Activated CD4-positive, alpha-beta T cell treated with anti-CD3 and anti-CD28 coated beads for 4 hours (primary cell): ENCODE results near the gene MYBPH.

Experiments
- DNase-seq, 2 donors: peaks; one replicate each; pipeline ENCODE4 v3.0.0-alpha.2; 2020

MYBPH gene

DNA sequence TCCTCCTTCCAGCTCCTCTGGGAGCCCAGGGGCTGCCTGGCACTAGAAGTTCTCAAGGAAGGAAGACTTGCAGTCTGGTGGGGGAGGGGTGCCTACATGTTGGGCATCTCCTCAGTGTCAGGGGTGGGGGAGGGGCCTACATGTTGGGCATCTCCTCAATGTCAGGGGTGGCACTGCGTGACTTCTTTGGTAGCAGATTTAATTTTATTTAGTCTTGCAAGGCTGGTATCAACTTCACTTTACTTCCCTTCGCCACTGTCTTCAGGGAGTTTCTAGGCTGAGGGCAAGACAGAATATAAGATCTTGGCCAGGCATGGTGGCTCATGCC, 29.6 kb downstream of the MYBPH start:
- no peak for DNase-seq

DNA sequence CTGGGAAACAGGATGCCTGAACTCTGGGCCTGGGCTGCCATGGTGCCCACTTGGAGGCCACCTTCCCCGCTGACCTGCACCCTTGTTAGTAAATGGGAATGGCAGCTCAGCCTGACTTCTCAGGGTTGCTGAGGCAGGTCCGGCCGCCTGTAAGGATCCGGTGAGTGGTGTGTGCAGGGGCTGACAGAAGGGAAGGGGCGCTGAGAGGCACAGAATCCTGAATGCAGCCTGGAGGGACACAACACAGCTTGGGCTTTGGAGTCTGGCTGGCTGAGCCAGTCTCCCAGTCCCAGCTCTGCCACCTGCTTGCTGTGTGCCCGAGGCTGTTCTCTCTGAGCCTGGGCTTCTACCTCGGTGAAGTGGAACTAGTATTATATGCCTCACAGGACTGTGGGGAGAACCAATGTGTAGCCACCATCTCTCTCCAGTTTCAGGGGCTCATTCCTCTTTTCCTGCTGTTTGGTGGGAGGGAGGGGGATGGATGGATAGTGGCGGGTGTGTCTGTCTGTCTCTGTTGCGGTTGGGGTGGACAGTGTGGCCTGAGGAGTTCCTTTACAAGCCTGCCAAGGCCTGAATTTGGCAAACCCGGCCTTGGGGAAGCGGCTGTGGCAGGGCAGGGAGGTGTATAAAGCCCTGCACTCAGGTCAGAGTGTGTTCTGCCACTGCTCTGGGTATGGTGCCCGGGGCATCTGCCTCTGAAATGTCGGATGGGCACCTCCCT, 30.1 kb downstream of the MYBPH start:
- no peak for DNase-seq

DNA sequence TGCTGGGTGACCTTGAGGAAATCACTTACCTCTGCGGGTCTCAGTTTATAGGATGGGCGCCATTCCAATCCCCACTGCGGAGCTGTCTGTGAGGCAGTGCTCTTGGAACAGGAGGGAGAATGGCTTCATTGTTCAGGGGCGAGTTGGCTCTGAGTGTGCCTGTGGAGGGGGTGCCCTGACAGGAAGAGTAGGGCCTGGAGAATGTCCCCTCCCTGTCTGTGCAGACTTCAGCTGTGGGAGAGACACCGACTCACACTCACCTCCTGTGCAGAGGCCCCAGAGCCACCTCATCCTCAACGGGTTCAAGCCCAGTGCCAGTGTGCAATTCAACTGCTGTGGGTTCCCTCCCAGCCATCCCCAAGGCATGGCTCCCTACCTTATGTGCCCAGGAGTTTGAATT, 31.0 kb downstream of the MYBPH start:
- no peak for DNase-seq

DNA sequence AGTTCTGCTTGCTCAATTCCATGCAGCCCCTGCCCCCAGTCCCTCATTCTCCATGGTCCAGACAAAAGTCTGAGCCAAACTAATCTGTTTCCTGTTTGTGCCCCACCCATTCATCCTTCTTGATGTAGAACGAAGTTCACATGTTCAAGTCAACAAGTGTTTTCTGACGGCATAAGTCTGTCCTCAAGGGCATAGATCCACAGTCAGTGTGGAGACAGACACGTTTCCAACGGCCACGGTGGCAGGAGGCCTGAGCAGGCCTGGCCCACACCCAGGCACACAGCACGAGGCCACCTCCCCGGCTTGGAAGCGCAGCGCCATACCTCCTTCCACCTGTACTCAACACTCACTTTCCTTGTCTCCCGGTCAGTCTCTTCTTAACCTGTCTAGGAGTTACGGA, 32.0 kb downstream of the MYBPH start:
- no peak for DNase-seq

DNA sequence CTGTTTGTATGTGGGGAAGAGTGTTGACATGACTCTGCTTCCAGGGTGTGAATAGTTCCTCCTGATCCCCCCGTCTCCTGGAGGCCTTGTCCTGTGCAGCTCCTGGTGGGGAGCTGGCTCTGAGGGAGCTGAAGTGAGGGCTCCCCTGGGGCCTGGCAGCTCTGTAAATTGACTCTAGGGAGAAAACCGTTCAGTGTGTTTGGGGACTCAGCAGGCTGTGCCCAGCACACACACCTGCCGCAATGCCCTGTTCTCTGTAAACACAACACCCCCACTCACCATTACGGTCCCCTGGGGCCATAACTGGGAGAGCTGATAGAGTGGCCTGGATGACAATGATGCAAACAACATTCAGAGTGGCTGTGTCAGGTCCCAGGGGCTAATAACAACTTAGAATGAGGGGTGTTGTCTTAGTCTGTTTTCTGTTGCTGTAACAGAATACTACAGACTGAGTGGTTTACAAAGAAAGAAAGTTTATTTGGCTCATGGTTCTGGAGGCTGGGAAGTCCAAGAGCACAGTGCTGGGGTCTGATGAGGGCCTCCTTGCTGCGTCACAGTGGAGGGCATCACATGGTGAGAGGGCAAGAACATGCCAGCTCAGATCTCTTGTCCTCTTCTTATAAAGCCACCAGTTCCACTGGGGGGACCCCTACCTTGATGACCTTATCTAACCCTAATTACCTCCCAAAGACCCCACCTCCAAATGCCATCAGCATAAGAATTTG, 32.8 kb downstream of the MYBPH start:
- DNase-seq = no peak

DNA sequence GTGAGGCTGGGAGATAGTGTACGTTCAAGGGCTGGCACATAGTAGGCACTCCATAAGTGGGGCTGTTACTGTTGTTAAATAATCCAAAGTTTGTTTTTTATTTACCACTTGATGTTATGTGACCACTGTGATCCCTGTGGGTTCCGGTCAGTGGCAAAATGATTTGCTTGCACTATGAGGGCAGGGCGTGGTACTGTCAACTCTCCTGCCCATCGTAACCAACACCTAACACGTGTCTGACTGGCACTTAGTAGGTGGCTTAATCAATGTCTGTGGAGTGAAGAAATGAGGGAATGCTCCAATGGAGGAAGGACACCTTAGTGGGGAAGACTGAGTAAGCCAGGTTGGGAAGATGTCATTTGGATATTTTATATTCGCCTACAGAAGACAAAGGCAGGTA, 33.5 kb downstream of the MYBPH start:
- DNase-seq = no peak

DNA sequence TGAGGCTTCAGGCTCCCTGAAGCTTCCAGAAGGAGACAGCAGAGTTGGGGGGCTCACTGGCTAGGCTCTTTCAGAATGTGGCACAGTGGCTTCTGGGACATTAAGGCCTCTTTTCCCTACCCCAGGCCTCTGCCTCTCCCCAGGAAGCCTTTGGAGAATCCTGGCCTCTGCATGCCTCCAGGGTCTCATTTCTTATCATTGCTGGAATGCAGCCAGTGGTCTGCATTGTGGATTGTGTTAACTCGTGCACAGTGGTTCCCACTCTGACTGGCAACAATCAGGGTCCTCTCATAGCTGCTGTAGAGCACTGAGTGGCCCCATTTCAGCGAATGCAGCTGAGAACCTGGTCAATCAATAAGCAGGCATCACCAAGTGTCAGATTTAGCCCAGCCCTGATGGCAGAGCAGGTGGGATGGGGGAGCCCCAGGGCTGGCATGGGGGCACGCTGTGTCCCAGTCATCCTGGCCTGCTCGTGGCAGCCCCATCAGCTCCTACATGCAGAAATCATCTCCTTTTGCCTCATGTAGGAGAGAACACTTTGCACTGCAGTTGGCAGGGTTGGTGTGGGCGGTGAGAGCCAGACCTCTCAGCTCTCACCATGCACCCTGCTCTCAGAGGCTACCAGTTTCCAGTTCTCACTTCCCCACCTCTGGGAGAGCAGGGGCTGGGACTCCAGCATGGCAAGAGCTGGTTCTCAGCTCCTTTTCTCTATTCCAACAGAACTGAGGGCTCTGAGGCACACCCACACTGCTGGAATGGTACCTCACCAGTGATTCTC, 34.7 kb downstream of the MYBPH start:
- no peak for DNase-seq

DNA sequence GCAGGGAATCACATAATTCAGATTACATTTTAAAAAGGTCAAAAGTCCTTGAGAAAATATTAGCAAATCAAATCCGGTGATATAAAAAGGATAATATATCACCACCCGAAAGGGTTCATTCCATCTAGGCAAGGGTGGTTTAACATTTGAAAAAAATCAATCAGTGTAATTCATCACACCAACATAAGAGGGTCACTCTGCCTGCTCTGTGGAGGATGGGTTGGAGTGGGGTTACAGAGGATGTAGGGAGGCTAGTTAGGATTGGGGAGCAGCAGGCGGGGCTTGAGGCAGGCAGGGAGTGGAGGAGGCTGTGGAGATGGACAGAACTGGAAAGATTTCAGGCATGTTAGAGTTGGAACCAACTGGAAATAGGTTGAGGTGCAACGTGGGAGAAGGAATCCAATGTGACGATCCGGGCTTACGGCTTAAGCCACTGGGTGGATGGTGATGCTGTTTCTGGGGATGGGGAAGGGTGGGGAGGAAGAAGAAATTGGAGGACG, 35.6 kb downstream of the MYBPH start:
- DNase-seq = no peak

DNA sequence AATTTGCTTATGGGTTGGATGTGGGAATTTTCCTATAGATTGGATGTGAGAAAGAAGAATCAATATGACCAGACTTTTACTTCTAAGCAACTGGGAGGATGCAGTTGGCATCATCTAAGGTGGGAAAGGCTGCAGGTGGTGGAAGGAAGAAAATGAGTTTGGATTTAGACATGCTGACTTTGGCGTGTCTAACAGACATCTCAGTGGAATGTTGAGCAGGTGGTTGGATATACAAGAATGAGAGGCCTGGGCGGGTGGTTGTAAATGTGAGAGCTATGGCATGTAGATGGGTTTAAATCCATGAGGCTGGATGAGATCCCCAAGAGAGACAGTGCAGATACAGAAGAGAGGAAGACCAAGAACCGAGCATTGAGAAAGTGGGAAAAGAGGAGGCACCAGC, 37.6 kb downstream of the MYBPH start:
- no peak for DNase-seq

DNA sequence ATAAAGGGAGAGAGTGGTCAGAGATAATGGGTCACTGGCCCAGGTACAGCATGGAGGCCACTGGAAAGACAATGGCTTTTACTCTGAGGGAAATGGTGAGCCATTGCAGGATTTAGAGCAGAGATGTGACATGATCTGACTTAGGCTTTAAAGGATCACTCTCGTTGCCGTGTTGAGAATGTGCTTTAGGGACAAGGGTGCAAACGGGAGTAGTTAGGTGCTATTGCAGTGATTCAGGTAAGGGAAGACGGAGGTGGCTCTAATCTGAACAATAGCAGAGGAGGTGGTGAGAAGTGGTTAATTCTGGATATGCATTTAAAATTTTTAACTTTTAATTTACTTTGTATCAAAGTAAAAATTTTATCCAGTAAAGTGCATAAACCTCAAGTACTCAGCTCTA, 38.3 kb downstream of the MYBPH start:
- no peak for DNase-seq

DNA sequence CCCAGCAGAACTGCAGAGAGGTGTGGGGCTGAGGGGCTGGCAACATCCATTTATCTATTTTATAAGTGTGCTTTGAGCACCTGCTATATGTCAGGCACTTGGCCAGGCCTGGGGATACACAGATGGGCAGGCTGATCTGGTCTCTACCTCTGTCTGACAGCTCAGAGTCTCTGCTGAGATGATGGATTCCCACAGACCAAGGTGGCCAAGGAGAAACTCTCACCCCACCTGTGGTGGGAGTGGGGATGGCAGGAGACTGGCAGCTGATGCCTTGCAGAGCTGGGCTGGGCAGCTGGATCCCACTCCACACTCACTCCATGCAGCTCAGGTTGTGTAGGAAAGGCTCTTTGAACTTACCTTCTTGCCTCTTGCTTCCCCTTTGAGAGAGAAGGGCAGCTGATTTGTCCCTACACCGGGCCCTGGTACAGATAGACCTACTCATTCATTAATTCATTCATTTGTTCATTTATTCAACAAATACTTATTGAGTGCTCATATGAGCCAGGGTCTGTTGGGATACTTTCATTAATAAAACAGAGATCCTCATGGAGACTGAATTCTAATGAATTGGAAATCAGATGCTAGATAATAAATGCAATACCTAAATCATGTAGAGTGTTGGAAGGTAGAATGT, 39.1 kb downstream of the MYBPH start:
- no peak for DNase-seq

DNA sequence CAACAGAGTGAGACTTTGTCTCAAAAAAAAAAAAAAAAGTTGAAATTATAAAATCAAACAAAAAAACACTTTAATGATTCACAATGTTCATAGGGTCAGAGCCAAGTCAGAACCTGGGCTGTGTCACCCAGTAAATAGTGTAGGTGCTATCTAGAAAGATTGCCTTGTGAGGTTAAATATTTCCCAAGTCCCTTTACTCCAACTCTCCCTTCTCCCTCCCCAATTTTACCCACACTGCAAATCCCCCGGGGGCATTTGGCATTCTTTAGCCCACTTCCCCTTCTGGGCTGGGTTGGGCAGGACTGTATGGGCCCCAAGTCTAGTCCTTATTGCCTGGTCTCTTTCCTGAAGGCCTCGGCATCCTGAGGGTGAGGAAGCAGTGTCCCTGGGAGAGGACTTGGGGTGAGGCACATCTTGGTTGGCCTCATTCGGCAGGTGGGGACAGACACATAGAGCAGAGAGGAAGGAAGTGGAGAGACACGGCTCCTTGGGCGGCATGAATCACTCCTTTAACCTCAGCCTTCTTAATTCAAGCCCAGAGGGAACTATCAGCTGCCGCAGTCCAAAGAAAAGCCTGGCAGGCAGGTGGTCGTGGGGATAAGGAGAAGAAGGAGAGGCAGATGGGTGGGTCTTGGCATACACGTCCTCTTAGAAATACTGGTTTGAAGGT, 39.9 kb downstream of the MYBPH start:
- no peak for DNase-seq

DNA sequence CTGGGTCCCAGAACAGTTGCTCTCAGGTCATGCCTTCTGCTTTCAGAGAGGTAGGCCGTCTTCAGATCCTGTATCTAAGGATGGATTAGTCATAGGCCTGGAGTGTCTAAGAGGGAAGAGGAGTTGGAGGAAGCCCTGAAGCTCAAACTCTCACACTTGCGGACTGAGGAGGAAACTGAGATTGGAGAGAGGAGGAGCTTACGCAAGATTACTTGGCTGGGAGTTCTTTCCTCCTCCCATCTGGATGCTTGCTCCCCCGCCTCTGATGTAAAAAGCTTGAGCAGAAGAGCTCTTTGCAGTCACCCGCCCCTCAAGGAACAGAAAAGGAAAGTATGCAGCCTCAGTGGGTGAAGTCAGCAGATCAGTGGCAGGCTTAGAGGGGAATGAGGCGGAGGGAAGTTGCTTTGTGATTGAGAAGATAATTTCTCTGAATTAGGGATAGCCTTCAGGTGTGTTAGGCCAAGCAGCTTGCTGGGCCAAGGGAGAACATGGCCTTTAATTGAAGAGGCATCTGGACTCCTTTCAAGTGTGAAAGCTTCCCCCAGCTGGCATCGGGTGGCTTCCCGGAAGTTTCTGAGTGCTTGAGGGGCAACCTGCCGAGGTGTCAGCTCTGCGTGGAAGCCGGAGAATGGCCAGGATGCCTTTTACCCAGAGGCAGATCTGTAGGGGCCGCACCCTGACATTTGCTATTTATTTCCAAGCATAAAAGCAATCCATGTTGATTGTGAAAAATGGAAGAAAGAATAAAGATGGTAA, 41.5 kb downstream of the MYBPH start:
- DNase-seq = no peak

DNA sequence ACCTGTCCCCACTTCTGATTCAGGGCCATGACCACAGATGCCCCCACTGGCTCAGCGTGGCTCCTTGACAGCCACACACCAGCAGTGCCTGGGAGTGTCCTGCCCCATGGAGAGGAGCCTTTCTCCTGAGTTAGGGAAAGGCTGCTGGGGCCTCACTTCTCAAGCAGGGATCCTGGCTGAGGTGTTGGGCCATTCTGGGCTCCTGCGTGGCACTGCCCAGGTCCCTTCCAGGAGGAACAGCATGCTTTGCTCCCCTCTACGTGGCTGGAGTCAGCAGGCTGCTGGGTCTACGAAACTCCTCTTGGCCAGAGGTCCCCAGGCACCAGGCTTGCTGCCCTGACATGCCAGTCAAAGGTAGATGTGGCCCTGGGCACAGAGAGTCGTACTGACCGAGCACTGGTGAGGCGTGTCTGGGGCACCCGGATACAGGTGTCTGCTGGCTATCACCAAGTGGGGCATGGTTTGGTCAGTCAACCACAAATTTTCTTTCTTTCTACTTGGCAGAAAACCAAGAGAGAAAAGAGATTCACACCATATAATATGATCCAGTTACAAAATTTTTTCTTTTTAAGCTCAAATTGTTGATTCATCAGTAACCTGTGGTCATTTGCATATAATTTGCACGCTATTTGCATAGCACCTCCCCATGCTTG, 44.0 kb downstream of the MYBPH start:
- no peak for DNase-seq

DNA sequence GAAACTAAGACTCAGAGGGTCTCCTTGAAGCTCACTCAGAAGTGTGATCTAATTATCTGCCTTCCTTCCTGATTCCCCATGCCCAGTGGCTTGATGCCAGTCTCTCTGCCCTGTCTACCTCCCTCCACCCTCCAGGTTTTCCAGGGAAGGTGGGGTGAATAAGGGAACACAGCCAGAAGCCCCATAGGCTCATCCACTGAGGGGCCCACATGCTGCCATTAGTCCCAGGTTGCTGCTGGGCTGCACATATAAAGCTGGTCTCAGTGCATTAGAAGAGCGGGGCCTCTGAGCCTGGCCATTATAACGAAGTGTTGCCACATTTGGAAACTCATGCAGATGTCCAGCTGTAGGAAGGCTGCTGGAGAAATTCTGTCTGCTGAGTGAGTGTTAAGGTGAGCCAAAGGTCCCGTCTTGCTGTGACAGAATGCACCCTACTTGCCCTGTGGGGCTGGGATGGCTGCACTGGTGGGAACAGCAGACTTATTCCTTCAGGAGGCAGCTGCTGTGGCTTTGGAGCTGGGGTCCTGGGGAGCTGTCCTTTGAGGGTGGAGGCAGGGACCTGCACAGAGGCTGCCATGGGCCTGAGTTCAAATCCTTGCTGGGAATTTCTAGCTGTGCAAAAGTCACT, 45.2 kb downstream of the MYBPH start:
- DNase-seq = no peak

DNA sequence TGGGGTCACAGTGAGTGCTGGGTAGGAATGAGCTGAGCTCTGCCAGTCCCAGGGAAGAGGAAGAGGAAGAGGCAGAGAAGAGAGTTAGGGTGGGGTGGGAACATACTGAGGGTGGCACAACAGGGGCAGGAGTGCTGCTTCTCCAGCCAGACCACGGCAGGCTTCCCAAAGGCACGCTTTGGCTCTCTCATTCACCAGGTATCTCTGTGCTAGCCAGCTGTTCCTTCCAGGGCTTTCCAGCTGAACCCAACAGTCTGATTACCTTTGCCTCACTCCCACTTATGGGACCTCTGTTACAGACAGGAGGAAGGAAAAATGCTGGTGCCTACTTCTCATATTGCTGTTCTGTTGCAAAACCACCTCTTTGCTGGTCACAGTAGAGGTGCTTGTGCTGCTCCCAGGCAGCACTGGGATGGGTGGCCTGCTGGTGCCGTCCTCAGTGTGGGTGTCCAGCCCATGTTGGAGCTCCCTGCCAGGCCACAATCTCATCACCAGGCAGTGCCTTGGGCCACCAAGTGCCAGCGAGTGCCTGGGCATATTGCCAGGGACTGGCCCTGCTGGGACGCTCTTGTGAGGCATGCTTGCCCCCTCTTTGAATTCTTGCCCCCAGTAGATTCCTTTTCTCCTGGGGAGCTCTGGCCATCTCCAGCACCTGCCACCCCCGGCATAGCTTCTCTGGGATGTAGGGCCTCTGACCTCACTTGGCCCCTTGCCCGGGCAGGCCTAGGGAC, 46.0 kb downstream of the MYBPH start:
- no peak for DNase-seq

DNA sequence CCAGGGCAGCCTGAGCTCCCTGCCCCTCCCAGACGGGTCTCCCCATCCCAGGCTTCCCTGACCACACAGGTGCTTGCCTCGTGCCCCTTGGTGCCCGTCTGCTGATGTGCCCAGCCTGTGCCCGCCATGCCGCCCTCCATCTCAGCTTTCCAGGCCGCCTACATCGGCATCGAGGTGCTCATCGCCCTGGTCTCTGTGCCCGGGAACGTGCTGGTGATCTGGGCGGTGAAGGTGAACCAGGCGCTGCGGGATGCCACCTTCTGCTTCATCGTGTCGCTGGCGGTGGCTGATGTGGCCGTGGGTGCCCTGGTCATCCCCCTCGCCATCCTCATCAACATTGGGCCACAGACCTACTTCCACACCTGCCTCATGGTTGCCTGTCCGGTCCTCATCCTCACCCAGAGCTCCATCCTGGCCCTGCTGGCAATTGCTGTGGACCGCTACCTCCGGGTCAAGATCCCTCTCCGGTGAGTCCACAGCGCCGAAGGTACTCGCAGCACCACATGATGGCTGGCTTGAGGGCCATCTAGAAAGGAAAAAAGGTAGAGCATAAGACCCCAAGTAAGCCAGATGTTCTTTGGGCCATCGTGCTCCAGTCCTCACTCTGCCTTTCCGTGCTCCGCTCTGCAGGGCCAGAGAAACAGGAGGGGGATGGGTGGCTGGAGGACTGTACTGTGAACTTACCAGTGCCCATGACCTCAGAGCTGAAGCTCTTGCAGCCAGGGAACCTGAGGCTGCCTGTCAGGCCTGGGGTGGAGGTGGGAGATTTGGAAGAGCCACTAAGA, 46.7 kb downstream of the MYBPH start:
- DNase-seq = no peak

DNA sequence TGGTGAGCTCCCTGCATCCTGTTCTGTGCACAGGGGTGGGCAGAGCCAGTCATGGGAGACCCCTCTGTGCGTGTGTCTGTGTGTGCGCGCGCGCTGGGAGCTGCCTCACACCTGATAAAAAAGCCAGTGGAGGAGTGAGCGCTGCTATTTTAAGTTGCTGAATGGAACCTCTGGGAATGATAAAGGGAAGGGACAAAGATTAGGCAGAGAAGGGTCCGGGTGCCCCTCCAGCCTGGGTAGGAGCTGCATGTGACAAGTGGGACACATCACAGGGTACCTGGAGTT, 47.3 kb downstream of the MYBPH start:
- DNase-seq = no peak

DNA sequence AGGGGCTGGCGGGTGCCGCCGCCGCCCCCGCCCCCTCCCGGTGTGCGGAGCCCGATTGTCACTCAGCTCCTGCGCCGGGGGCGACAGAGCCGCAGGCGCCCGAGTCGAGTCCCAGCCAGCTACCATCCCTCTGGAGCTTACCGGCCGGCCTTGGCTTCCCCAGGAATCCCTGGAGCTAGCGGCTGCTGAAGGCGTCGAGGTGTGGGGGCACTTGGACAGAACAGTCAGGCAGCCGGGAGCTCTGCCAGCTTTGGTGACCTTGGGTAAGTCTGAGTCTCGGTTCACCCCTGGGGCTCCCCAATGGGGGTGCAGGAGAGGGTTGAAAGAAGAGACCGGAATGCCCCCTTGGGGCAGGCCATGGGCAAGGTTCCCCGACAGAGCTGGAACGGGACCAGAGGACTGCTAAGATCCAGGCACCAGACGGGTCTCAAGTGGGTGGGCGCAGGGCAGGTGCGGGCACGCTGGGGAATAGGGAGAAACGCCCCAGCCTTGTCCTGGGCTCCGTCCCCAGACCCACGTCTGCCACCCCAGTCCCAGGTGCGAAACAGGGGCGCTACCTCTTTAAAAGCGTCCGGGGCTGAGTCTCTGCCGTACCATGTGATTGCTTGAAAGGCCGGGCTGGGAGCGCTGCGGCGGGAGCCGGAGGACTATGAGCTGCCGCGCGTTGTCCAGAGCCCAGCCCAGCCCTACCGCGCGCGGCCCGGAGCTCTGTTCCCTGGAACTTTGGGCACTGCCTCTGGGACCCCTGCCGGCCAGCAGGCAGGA, 47.8 kb downstream of the MYBPH start, which contains the start of gene ADORA1:
Gene ADORA1 (plus strand): TSS at position 61 of the 765 bp plus-strand sequence. CDS start 1,116 bp downstream, outside the sequence.
- DNase-seq = no peak
